PC-9 (cell line): ENCODE data around the gene TSSK6. TPM values are rescaled to one million over a fixed set of nuclear protein-coding genes. Genes with fewer than 3 reads are reported as not detected.

Source experiments
- BruUV-seq: library from RNA; stranded (reverse); fragments of 400-500 nt; replicated peaks from 2 replicates; lab custom pipeline; 2021; lab: Mats Ljungman, UMichigan
- CTCF ChIA-PET: fragments of 300-600 bp; sonication (Branson Sonifier 250); formaldehyde crosslinking; loops from one replicate; lab custom pipeline; 2022; ENCODE audit warnings: antibody characterized with exemption; lab: Charles Lee
- POLR2A ChIA-PET: fragments of 300-600 bp; sonication (Branson Sonifier 250); formaldehyde crosslinking; loops from one replicate; lab custom pipeline; 2022; ENCODE audit warnings: antibody characterized with exemption; ENCODE audit not compliant: unreplicated experiment; lab: Charles Lee
- DNase-seq, 2 experiments: peaks; one replicate each; pipeline versions ENCODE4 v3.0.0 to v3.0.0-alpha.2; 2015 to 2022; ENCODE audit warnings: mixed read lengths in 1 of 2
- H2AFZ ChIP-seq: fragments of 200-600 bp; sonication (generic); 2 replicates; pipeline ENCODE4 v1.8.1; 2017; ENCODE audit warnings: antibody characterized with exemption
- H3F3A ChIP-seq: fragments of 200-600 bp; sonication (generic); 2 replicates; pipeline ENCODE4 v1.8.1; 2017; ENCODE audit warnings: antibody characterized with exemption, mild to moderate bottlenecking, low read depth; ENCODE audit not compliant: insufficient read depth
- H3K27ac ChIP-seq: fragments of 200-600 bp; sonication (generic); 2 replicates; pipeline ENCODE4 v1.6.1; 2016; ENCODE audit warnings: mixed run types
- H3K27me3 ChIP-seq: fragments of 200-600 bp; sonication (generic); 2 replicates; pipeline ENCODE4 v1.6.1; 2016; ENCODE audit warnings: low read depth, mixed run types; ENCODE audit not compliant: insufficient read depth
- H3K36me3 ChIP-seq: fragments of 200-600 bp; sonication (generic); 2 replicates; pipeline ENCODE4 v1.6.1; 2016; ENCODE audit warnings: low read depth, mixed run types
- H3K4me1 ChIP-seq: fragments of 200-600 bp; sonication (generic); replicated peaks from 2 replicates; pipeline ENCODE4 v1.6.1; 2016; ENCODE audit warnings: mixed run types; ENCODE audit not compliant: insufficient read depth
- H3K4me2 ChIP-seq: fragments of 200-600 bp; sonication (generic); 2 replicates; pipeline ENCODE4 v1.6.1; 2017; ENCODE audit warnings: mixed run types
- H3K4me3 ChIP-seq: fragments of 200-600 bp; sonication (generic); 2 replicates; pipeline ENCODE4 v1.6.1; 2016; ENCODE audit warnings: mixed run types
- H3K79me2 ChIP-seq: fragments of 200-600 bp; sonication (generic); 2 replicates; pipeline ENCODE4 v1.6.1; 2017; ENCODE audit warnings: low read depth, mixed run types
- H3K9me2 ChIP-seq: fragments of 200-600 bp; sonication (generic); 2 replicates; pipeline ENCODE4 v1.8.1; 2017; ENCODE audit warnings: mild to moderate bottlenecking; ENCODE audit not compliant: insufficient read depth
- H3K9me3 ChIP-seq: fragments of 200-600 bp; sonication (generic); 2 replicates; pipeline ENCODE4 v1.8.1; 2016; ENCODE audit warnings: low read depth; ENCODE audit not compliant: insufficient read depth
- H4K20me1 ChIP-seq: fragments of 200-600 bp; sonication (generic); 2 replicates; pipeline ENCODE4 v1.8.1; 2017; ENCODE audit not compliant: insufficient read depth
- CTCF ChIP-seq: fragments of 200-600 bp; sonication (generic); conservative IDR thresholded peaks from 2 replicates; pipeline ENCODE4 v1.6.1; 2017; ENCODE audit warnings: mixed run types, antibody characterized with exemption, mild to moderate bottlenecking, moderate library complexity
- EZH2 ChIP-seq: fragments of 200-600 bp; sonication (generic); IDR thresholded peaks from 2 replicates; pipeline ENCODE4 v1.8.0; 2017; ENCODE audit warnings: antibody characterized with exemption, low read depth
- intact Hi-C: fragments of 100-400 bp; cut with micrococcal nuclease; formaldehyde crosslinking; loops from one replicate; pipeline ENCODE4 v1.10.0; 2022; ENCODE audit not compliant: unreplicated experiment
- total RNA-seq: library from RNA; stranded (reverse); gene quantifications from 2 replicates; pipeline ENCODE4 v1.2.3, GENCODE V29; 2021

TSSK6 gene
- total RNA-seq, 1 experiment from 2014 or later = 2.0 TPM

- no peaks in the 10 kb centered on the region; the same call in 1 of the 2 replicates for H3F3A ChIP-seq
- DNase-seq = no peak
- no peak for TF ChIP-seq EZH2
- TF ChIP-seq CTCF = no peak
- intact Hi-C loops = no loop called here
- BruUV-seq = no TSS peak
- H3K36me3 ChIP-seq = no peaks in the 10 kb centered on the region
- no peak overlapping the region for H3K27ac ChIP-seq
- H3K9me2 ChIP-seq = no peaks in the 10 kb centered on the region
- H4K20me1 ChIP-seq = no peaks in the 10 kb centered on the region
- no peaks in the 10 kb centered on the region for H3K27me3 ChIP-seq
- no peak overlapping the region for H3K4me2 ChIP-seq
- no peaks in the 10 kb centered on the region for H3K4me1 ChIP-seq
- H3K79me2 ChIP-seq = no peaks in the 10 kb centered on the region
- POLR2A ChIA-PET = interaction anchor here (0.8 kb wide), 1 partner anchor 98 kb away, joined by 8 read pairs; no protein-coding TSS in a partner anchor
- CTCF ChIA-PET = no interaction called here
- H3K4me3 ChIP-seq = no peak overlapping the region
- H3K9me3 ChIP-seq = no peaks in the 10 kb centered on the region
- no peak overlapping the region for H2AFZ ChIP-seq
These were observed 42.7 kb upstream of the TSSK6 start for GRCh38 chr19:19558055-19558454.

- DNase-seq = peak in 1 of 2 experiments; percentile 31
- ChIA-PET POLR2A (interaction anchor here (0.6 kb wide), 1 partner anchor 149 kb away, joined by 3 read pairs; no protein-coding TSS in a partner anchor), CTCF (interaction anchor here (0.6 to 1.1 kb wide), 3 partner anchors 22 to 66 kb away, joined by 3 to 19 read pairs (median 5); no protein-coding TSS in a partner anchor)
- TF ChIP-seq CTCF = peak; percentile 92
- TF ChIP-seq EZH2 = no peak
- Histone ChIP-seq H3K9me3 (no peaks in the 10 kb centered on the region), H3K4me2 (no peak overlapping the region), H3K4me1 (no peaks in the 10 kb centered on the region), H3F3A (peaks cover 16% of the 10 kb centered on the region), H3K36me3 (no peaks in the 10 kb centered on the region), H2AFZ (no peak overlapping the region), H3K27me3 (no peaks in the 10 kb centered on the region), H4K20me1 (no peaks in the 10 kb centered on the region), H3K79me2 (no peaks in the 10 kb centered on the region), H3K27ac (no peak overlapping the region), H3K4me3 (no peak overlapping the region), H3K9me2 (no peaks in the 10 kb centered on the region)
- intact Hi-C loops = loop anchor here (5.0 kb wide), 1 partner anchor 88 kb away; the partner anchor contains the start of gene GMIP
- no TSS peak for BruUV-seq
These were observed 39.0 kb upstream of the TSSK6 start for GRCh38 chr19:19554074-19555023.

- ChIA-PET POLR2A (interaction anchor here (0.6 kb wide), 1 partner anchor 148 kb away, joined by 3 read pairs; no protein-coding TSS in a partner anchor), CTCF (interaction anchor here (0.6 to 1.1 kb wide), 4 partner anchors 21 to 223 kb away, joined by 3 to 19 read pairs (median 4); no protein-coding TSS in a partner anchor)
- Histone ChIP-seq H3K9me2 (no peaks in the 10 kb centered on the region), H3F3A (peaks cover 17% of the 10 kb centered on the region), H3K4me1 (no peaks in the 10 kb centered on the region), H3K4me2 (no peak overlapping the region), H2AFZ (no peak overlapping the region), H3K27ac (no peak overlapping the region), H3K27me3 (no peaks in the 10 kb centered on the region), H3K9me3 (no peaks in the 10 kb centered on the region), H3K4me3 (no peak overlapping the region), H3K79me2 (no peaks in the 10 kb centered on the region), H3K36me3 (no peaks in the 10 kb centered on the region), H4K20me1 (no peaks in the 10 kb centered on the region)
- intact Hi-C loops = loop anchor here (5.0 kb wide), 1 partner anchor 89 kb away; the partner anchor contains the start of gene GMIP
- no peak for DNase-seq
- TF ChIP-seq EZH2 (no peak), CTCF (no peak)
- no TSS peak for BruUV-seq
These were observed 38.3 kb upstream of the TSSK6 start for GRCh38 chr19:19553670-19554069.
